HFF-Myc (cell line): Measurements from ENCODE around the gene DPY19L1.
"Not testable (repeated sequence)": the region's sequence is repeated elsewhere in the genome, so short reads cannot be mapped to it uniquely, and the experiment has no call there.

Experiments used
- DNase-seq: peaks from one replicate; pipeline ENCODE4 v3.0.0-alpha.2; 2011; ENCODE audit warnings: low read depth; ENCODE audit errors: extremely low read depth
- H3K4me3 ChIP-seq: replicated peaks from 2 replicates; pipeline ENCODE4 v1.5.1; 2011; ENCODE audit warnings: low read depth, mild to moderate bottlenecking, control low read depth, low read length
- TF ChIP-seq, protein P1 (sequence below): IDR thresholded peaks from 2 replicates; pipeline ENCODE4 v1.5.1; 2012; ENCODE audit warnings: mild to moderate bottlenecking, low read depth, low read length, control low read depth; ENCODE audit errors: missing control alignments

The DPY19L1 gene

DNA sequence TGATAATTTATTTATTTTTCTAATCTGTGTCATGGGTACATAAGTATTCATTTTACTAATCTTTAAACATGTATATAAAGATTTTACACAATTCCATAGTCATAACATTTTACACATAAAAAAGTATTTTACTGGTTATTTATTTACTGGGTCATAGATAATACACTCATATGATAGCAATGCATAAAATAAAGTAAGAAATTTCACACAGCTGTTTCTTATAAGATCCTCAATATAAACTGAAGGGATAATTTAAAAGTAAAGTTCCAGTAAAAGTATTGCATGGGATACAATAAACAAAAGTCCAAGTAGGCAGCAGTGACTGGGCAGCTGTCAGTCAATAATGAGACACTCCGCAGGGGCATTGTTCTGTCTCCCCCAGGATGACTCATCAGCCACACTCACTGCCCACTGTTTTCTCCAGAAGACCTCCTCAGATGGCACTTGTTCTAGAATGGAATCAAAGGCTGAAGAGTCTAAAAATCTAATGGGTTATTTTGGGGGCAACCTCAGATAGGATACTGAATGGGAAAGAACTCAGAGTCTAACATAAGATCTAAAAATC lies 32.7 kb downstream of the DPY19L1 start:
- TF ChIP-seq, protein P1, sequence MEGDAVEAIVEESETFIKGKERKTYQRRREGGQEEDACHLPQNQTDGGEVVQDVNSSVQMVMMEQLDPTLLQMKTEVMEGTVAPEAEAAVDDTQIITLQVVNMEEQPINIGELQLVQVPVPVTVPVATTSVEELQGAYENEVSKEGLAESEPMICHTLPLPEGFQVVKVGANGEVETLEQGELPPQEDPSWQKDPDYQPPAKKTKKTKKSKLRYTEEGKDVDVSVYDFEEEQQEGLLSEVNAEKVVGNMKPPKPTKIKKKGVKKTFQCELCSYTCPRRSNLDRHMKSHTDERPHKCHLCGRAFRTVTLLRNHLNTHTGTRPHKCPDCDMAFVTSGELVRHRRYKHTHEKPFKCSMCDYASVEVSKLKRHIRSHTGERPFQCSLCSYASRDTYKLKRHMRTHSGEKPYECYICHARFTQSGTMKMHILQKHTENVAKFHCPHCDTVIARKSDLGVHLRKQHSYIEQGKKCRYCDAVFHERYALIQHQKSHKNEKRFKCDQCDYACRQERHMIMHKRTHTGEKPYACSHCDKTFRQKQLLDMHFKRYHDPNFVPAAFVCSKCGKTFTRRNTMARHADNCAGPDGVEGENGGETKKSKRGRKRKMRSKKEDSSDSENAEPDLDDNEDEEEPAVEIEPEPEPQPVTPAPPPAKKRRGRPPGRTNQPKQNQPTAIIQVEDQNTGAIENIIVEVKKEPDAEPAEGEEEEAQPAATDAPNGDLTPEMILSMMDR, result no peak
- no peak for DNase-seq
- no peak overlapping the region for H3K4me3 ChIP-seq

DNA sequence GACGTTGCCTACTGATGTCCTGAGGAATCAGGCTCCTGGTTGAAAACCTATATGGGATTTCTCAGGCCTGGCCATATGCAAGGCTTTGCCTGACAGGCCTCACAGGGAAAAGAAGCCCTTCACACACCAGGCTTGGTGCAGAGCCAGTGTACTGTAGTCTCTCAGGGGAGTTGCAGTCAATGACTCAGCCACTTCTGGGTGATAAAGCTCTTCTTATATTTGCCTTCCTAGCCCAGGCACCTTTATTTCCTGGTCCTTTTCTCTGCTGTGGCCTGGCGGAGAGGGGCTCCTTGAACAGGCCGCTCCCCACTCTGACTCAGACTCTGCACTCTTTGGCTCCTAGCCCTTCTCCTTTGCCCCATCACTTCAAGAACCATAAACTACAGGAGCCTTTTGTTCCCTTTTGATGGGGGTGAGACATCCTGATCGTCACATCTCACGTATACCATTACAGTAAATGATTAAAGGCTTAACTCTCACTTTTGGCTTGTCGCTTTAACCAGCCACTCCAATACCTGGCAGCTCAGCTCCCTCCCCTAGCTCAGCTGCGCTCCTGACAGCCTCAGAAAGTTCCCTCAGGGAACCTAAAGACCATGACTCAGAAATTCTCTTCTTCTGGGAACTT lies 33.5 kb downstream of the DPY19L1 start:
- DNase-seq, result peak; percentile 42
- TF ChIP-seq, protein P1, result no peak
- no peak overlapping the region for H3K4me3 ChIP-seq

DNA sequence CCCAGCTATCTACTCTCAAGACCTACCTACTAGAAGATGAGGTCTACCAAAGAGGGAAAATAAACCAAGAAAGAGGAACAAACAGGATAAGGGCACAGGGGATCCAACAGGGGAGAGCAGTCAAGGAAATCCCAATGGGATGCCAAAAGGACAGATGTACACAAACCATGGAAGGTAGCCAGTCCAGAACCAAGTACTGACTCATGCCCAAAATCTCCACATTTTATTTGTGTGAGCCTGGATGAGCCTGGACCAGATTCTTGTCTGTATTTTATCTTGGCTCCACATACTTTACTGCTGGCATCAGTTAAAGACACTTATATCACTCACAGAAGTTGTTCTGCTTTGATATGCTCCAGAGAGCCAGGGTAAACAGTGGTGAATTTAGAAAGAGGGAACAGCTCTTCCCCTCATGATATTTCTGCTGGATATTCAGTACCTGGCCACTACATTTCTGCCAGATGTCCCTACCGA lies 34.1 kb downstream of the DPY19L1 start:
- not testable (repeated sequence) for DNase-seq

DNA sequence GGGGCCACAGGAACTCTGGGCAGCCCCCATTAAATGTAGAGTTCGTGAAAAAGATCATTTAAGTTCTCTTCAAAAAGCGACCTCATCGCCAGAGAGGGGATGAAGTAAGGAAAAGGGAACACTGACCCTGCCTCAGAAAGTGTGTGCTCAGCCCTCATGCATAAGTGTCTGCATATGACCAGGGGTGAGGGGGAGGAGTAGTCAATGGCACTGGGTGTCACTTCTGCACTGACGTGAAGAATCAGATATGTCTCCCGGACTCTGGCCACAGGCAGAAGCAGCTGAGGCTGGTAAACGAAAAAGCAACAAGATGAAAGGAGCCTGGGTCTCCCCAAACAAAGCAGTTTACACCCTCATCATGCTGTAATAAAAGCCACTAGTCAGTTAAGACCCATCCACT lies 39.0 kb downstream of the DPY19L1 start:
- DNase-seq, H3K4me3 ChIP-seq: not testable (repeated sequence)

More for the DNA sequence above, 34.1 kb downstream of the DPY19L1 start:
- not testable (repeated sequence) for H3K4me3 ChIP-seq

DNA sequence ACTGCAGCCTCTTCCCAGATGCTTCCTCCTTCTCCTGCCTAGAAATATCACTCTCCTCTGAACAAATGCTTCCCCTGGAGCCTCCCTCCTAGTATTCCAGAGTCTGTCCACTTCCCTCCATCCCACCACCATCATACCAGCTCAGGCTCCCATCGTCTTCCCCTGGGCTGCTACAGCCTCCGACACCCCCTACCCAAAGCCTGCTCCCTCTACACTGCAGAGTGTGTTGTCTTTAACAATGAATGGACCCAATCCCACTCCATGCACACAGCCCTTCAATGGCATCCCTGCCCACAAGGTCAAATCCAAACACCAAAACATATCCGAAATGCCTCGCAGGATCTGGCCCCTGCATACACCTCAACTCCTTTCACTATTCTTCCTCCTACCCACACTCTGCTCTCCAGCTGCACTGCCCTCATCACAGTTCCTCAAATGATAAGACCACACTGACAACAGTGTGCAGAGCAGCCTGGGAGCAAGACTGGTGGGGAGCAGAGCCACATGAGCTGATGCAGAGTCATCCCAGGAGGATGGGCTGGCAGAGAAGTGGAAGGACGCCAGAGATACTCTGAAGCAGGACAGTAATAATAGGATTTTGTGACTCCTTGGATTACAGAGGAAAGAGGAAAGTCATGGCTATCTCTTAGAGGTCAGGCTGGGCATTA lies 40.7 kb downstream of the DPY19L1 start:
- DNase-seq, H3K4me3 ChIP-seq: not testable (repeated sequence)

DNA sequence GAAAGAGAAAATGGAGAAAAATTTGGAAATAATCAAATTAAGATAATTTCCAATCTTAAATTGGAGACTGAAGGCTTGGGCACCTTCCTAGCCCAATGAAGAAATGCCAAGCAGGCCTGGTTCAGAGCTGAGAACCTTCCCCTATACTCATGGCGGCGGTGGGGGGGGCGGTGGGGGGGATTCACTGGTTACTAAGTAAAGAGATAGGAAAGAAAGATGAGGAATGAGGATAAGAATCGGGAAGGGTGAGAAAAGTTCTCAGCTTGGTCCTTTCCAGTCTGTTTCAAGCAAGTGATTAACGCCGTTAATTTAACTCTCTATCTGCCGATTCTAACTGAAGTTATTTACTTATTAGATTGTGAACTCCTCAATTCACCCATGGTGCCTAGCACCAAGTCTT lies 41.5 kb downstream of the DPY19L1 start:
- H3K4me3 ChIP-seq, result no peak overlapping the region
- TF ChIP-seq, protein P1, result no peak
- no peak for DNase-seq

DNA sequence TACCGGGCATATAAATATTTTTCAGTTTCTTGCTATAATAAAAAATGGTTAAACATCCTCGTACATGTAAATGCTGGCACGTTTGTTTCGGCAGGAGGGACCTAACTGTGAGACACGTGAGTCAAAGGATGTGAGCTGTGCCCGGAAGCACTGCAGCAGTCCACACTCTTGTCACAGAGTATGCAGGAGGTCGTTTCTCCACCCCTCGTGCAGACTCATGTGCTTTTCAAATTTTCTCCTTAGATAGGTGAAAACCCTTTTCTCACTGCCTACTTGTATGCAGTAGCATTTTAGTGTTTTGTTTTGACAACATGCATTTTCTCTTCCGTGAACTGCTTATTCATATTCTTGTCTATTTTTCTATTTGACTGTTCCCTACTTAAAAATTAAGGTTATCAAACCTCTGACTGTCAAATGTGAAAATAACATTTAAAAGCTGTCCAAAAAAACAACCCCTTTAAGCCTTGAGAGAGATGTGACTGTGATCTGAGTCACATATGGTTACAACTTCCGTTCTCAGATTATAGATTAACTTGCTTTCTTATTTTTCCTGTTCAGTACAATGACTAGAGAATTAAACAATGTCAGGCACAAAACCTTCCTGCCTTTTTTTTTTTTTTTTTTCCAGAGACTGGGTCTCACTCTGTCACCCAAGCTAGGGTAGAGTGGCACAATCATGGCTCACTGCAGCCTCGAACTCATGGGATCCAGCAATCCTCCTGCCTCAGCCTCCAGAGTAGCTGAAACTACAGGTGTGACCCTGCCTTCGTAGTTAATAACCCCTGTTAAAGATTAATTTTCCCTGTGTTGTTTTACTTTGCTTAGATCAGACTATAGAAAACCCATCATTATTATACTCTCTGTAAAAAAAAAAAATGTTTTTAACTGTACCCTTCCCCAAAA lies 45.1 kb downstream of the DPY19L1 start:
- DNase-seq, result no peak
- H3K4me3 ChIP-seq, result no peak overlapping the region
- TF ChIP-seq, protein P1, result no peak

DNA sequence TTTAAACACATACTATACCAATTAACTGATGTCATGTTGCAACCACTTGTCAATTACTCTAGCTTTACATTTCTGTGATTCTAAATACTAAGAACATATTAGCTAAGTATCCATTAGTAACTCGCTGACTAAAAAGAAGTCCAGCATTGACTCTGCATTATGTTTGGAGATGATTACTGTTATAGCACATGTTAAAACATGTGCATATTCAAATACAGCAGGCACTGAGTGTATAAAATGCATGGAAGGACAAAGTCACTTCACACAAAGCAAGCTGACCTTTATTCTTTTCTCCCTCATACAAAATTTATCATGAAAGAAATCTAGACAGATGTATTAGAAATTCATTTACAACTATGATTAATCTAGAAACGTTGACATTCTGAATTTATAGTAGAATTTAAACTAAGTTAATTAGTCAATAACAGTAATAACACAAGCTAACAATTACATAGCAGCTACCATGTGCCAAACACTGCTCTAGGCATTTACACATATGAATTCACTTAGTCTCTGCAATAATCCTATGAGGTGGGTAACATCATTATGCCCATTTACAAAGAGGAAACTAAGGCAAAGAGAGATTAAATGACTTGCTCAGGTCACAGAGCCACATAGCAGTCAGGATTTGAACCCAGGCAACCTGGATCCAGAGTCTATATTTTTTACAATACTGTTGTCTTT lies 48.7 kb downstream of the DPY19L1 start:
- DNase-seq, H3K4me3 ChIP-seq: not testable (repeated sequence)

DNA sequence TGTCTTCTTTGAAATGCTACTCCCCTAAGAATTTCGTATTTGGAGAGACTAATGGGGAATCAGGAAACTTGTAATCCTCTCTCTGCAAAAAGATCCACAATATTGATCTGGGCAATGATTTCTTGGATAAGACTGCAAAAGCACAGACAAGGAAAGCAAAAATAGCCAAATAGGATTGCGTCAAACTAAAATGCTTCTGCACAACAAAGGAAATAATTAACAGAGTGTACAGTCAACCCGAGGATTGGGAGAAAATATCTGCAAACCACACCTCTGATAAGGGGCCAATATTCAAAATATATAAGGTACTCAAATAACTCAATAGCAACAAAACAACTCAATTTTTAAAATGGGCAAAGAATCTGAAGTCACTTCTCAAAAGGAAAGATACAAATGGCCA lies 52.1 kb downstream of the DPY19L1 start:
- H3K4me3 ChIP-seq, DNase-seq: not testable (repeated sequence)

DNA sequence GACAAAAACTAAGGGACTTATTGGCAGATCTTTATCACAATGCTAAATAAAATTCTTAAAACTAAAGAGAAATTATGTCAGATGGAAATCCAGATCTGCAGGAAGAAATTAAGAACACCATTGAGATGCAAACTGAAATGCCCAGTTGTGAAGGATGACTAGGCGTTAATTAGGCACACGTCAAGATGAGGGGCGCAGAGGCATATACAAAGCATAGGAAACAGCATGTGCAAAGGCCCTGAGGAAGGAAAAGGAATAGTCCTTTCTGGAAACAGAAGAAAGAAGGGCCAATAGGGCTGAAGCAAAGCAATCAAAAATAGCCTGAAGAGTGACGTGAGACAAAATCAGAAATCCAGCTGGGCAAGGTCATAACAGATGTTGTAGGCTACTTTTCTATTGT lies 53.1 kb downstream of the DPY19L1 start:
- not testable (repeated sequence) for H3K4me3 ChIP-seq, DNase-seq
